ENCODE results near the gene PLEK.
"Not testable (repeated sequence)": the region's sequence is repeated elsewhere in the genome, so short reads cannot be mapped to it uniquely, and the experiment has no call there.

The PLEK gene

GRCh38 chr2:68390114-68390513 lies 25.0 kb downstream of the PLEK start:
- H3K9ac ChIP-seq (ENCODE audit: low read length in 5 of 5), result peak overlapping the region in 1 of 5 donors; percentile 13
- no peaks in the 10 kb centered on the region for H3K27me3 ChIP-seq (ENCODE audit: control insufficient read depth in 5 of 5, insufficient read depth in 4 of 5, low read length in 5 of 5)
- peak overlapping the region; percentile 64 for H3K27ac ChIP-seq (ENCODE audit: low read depth, low read length)
- H3K9me3 ChIP-seq (ENCODE audit: control insufficient read depth in 5 of 5, low read length in 5 of 5), result no peaks in the 10 kb centered on the region
- no peak overlapping the region for H3K4me3 ChIP-seq (ENCODE audit: low read depth in 1 of 5, low read length in 5 of 5)
- H3K4me1 ChIP-seq (ENCODE audit: control insufficient read depth in 5 of 5, insufficient read depth in 5 of 5, low read length in 5 of 5), result peaks cover 2 to 52% (median 29%) of the 10 kb centered on the region in 5 donors
- peaks cover 0 to 34% (median 4%) of the 10 kb centered on the region in 5 donors for H3K36me3 ChIP-seq (ENCODE audit: control insufficient read depth in 5 of 5, insufficient read depth in 5 of 5, low read length in 5 of 5)

- Histone ChIP-seq H3K9ac (ENCODE audit: low read length in 5 of 5) (peak overlapping the region in 1 of 5 donors; percentile 13), H3K27ac (ENCODE audit: low read depth, low read length) (peak overlapping the region; percentile 64), H3K4me3 (ENCODE audit: low read depth in 1 of 5, low read length in 5 of 5) (no peak overlapping the region)
Measured at GRCh38 chr2:68390586-68390985, 25.5 kb downstream of the PLEK start.

GRCh38 chr2:68391099-68391498 lies 26.0 kb downstream of the PLEK start:
- peaks cover 0 to 43% (median 4%) of the 10 kb centered on the region in 5 donors for H3K36me3 ChIP-seq (ENCODE audit: control insufficient read depth in 5 of 5, insufficient read depth in 5 of 5, low read length in 5 of 5)
- H3K27ac ChIP-seq (ENCODE audit: low read depth, low read length), result peak overlapping the region; percentile 64
- H3K9ac ChIP-seq (ENCODE audit: low read length in 5 of 5), result no peak overlapping the region
- no peak overlapping the region for H3K4me3 ChIP-seq (ENCODE audit: low read depth in 1 of 5, low read length in 5 of 5)
- no peaks in the 10 kb centered on the region for H3K27me3 ChIP-seq (ENCODE audit: control insufficient read depth in 5 of 5, insufficient read depth in 4 of 5, low read length in 5 of 5)
- H3K4me1 ChIP-seq (ENCODE audit: control insufficient read depth in 5 of 5, insufficient read depth in 5 of 5, low read length in 5 of 5), result peaks cover 2 to 52% (median 29%) of the 10 kb centered on the region in 5 donors
- no peaks in the 10 kb centered on the region for H3K9me3 ChIP-seq (ENCODE audit: control insufficient read depth in 5 of 5, low read length in 5 of 5)

More at GRCh38 chr2:68390586-68390985, 25.5 kb downstream of the PLEK start:
- no peaks in the 10 kb centered on the region for H3K27me3 ChIP-seq (ENCODE audit: control insufficient read depth in 5 of 5, insufficient read depth in 4 of 5, low read length in 5 of 5)
- peaks cover 0 to 38% (median 4%) of the 10 kb centered on the region in 5 donors for H3K36me3 ChIP-seq (ENCODE audit: control insufficient read depth in 5 of 5, insufficient read depth in 5 of 5, low read length in 5 of 5)
- H3K4me1 ChIP-seq (ENCODE audit: control insufficient read depth in 5 of 5, insufficient read depth in 5 of 5, low read length in 5 of 5), result peaks cover 2 to 52% (median 29%) of the 10 kb centered on the region in 5 donors
- no peaks in the 10 kb centered on the region for H3K9me3 ChIP-seq (ENCODE audit: control insufficient read depth in 5 of 5, low read length in 5 of 5)

GRCh38 chr2:68391869-68392268 lies 26.8 kb downstream of the PLEK start:
- Histone ChIP-seq H3K4me1 (ENCODE audit: control insufficient read depth in 5 of 5, insufficient read depth in 5 of 5, low read length in 5 of 5) (peaks cover 2 to 48% (median 29%) of the 10 kb centered on the region in 5 donors), H3K4me3 (ENCODE audit: low read depth in 1 of 5, low read length in 5 of 5) (no peak overlapping the region), H3K27ac (ENCODE audit: low read depth, low read length) (peak overlapping the region; percentile 7), H3K36me3 (ENCODE audit: control insufficient read depth in 5 of 5, insufficient read depth in 5 of 5, low read length in 5 of 5) (peaks cover 0 to 48% (median 4%) of the 10 kb centered on the region in 5 donors), H3K9me3 (ENCODE audit: control insufficient read depth in 5 of 5, low read length in 5 of 5) (no peaks in the 10 kb centered on the region), H3K9ac (ENCODE audit: low read length in 5 of 5) (no peak overlapping the region), H3K27me3 (ENCODE audit: control insufficient read depth in 5 of 5, insufficient read depth in 4 of 5, low read length in 5 of 5) (no peaks in the 10 kb centered on the region)

- Histone ChIP-seq H3K27me3 (ENCODE audit: control insufficient read depth in 5 of 5, insufficient read depth in 4 of 5, low read length in 5 of 5) (no peaks in the 10 kb centered on the region), H3K4me1 (ENCODE audit: control insufficient read depth in 5 of 5, insufficient read depth in 5 of 5, low read length in 5 of 5) (peaks cover 0 to 10% (median 10%) of the 10 kb centered on the region in 5 donors), H3K4me3 (ENCODE audit: low read depth in 1 of 5, low read length in 5 of 5) (no peak overlapping the region), H3K9me3 (ENCODE audit: control insufficient read depth in 5 of 5, low read length in 5 of 5) (no peaks in the 10 kb centered on the region), H3K9ac (ENCODE audit: low read length in 5 of 5) (no peak overlapping the region), H3K27ac (ENCODE audit: low read depth, low read length) (no peak overlapping the region), H3K36me3 (ENCODE audit: control insufficient read depth in 5 of 5, insufficient read depth in 5 of 5, low read length in 5 of 5) (peaks cover 0 to 30% (median 4%) of the 10 kb centered on the region in 5 donors)
Measured at GRCh38 chr2:68396093-68396492, 31.0 kb downstream of the PLEK start.

GRCh38 chr2:68397704-68398263 lies 32.7 kb downstream of the PLEK start:
- not testable (repeated sequence) for H3K4me1 ChIP-seq (ENCODE audit: control insufficient read depth in 5 of 5, insufficient read depth in 5 of 5, low read length in 5 of 5); H3K27ac ChIP-seq (ENCODE audit: low read depth, low read length); H3K27me3 ChIP-seq (ENCODE audit: control insufficient read depth in 5 of 5, insufficient read depth in 4 of 5, low read length in 5 of 5); H3K4me3 ChIP-seq (ENCODE audit: low read depth in 1 of 5, low read length in 5 of 5); H3K9me3 ChIP-seq (ENCODE audit: control insufficient read depth in 5 of 5, low read length in 5 of 5); H3K9ac ChIP-seq (ENCODE audit: low read length in 5 of 5)
- peaks cover 0 to 21% (median 1%) of the 10 kb centered on the region in 5 donors for H3K36me3 ChIP-seq (ENCODE audit: control insufficient read depth in 5 of 5, insufficient read depth in 5 of 5, low read length in 5 of 5)

- no peak overlapping the region for H3K9ac ChIP-seq (ENCODE audit: low read length in 5 of 5)
- H3K9me3 ChIP-seq (ENCODE audit: control insufficient read depth in 5 of 5, low read length in 5 of 5), result no peaks in the 10 kb centered on the region
- no peaks in the 10 kb centered on the region for H3K36me3 ChIP-seq (ENCODE audit: control insufficient read depth in 5 of 5, insufficient read depth in 5 of 5, low read length in 5 of 5)
- H3K27ac ChIP-seq (ENCODE audit: low read depth, low read length), result no peak overlapping the region
- H3K4me1 ChIP-seq (ENCODE audit: control insufficient read depth in 5 of 5, insufficient read depth in 5 of 5, low read length in 5 of 5), result peaks cover 0 to 3% (median 0%) of the 10 kb centered on the region in 5 donors
- H3K27me3 ChIP-seq (ENCODE audit: control insufficient read depth in 5 of 5, insufficient read depth in 4 of 5, low read length in 5 of 5), result no peaks in the 10 kb centered on the region
- no peak overlapping the region for H3K4me3 ChIP-seq (ENCODE audit: low read depth in 1 of 5, low read length in 5 of 5)
Measured at GRCh38 chr2:68403199-68403644, 38.1 kb downstream of the PLEK start.

- peaks cover 0 to 3% (median 0%) of the 10 kb centered on the region in 5 donors for H3K4me1 ChIP-seq (ENCODE audit: control insufficient read depth in 5 of 5, insufficient read depth in 5 of 5, low read length in 5 of 5)
- no peak overlapping the region for H3K27ac ChIP-seq (ENCODE audit: low read depth, low read length)
- no peaks in the 10 kb centered on the region for H3K9me3 ChIP-seq (ENCODE audit: control insufficient read depth in 5 of 5, low read length in 5 of 5)
- H3K4me3 ChIP-seq (ENCODE audit: low read depth in 1 of 5, low read length in 5 of 5), result no peak overlapping the region
- H3K27me3 ChIP-seq (ENCODE audit: control insufficient read depth in 5 of 5, insufficient read depth in 4 of 5, low read length in 5 of 5), result no peaks in the 10 kb centered on the region
- H3K36me3 ChIP-seq (ENCODE audit: control insufficient read depth in 5 of 5, insufficient read depth in 5 of 5, low read length in 5 of 5), result no peaks in the 10 kb centered on the region
- no peak overlapping the region for H3K9ac ChIP-seq (ENCODE audit: low read length in 5 of 5)
Measured at GRCh38 chr2:68404164-68404563, 39.1 kb downstream of the PLEK start.

GRCh38 chr2:68404893-68405799 lies 40.1 kb downstream of the PLEK start:
- no peaks in the 10 kb centered on the region for H3K27me3 ChIP-seq (ENCODE audit: control insufficient read depth in 5 of 5, insufficient read depth in 4 of 5, low read length in 5 of 5)
- H3K4me1 ChIP-seq (ENCODE audit: control insufficient read depth in 5 of 5, insufficient read depth in 5 of 5, low read length in 5 of 5), result peaks cover 0 to 3% (median 0%) of the 10 kb centered on the region in 5 donors

More at GRCh38 chr2:68404893-68405799, 40.1 kb downstream of the PLEK start:
- Histone ChIP-seq H3K9ac (ENCODE audit: low read length in 5 of 5) (no peak overlapping the region), H3K27ac (ENCODE audit: low read depth, low read length) (no peak overlapping the region), H3K9me3 (ENCODE audit: control insufficient read depth in 5 of 5, low read length in 5 of 5) (no peaks in the 10 kb centered on the region), H3K36me3 (ENCODE audit: control insufficient read depth in 5 of 5, insufficient read depth in 5 of 5, low read length in 5 of 5) (no peaks in the 10 kb centered on the region), H3K4me3 (ENCODE audit: low read depth in 1 of 5, low read length in 5 of 5) (peak overlapping the region in 1 of 5 donors; percentile 34)

All from subcutaneous abdominal adipose tissue (tissue), 5 donors.